Activated T-cell treated with anti-CD3 and anti-CD28 coated beads for 48 hours (primary cell): ENCODE measurements around the gene CEP97.
"Not testable (repeated sequence)": the region's sequence is repeated elsewhere in the genome, so short reads cannot be mapped to it uniquely, and the experiment has no call there.

ENCODE experiments used
- DNase-seq: peaks from one replicate; pipeline ENCODE4 v3.0.0-alpha.2; 2020; ENCODE audit warnings: low read depth

Gene CEP97

GRCh38 chr3:101701696-101702634 is 22.4 kb upstream of the CEP97 start:
- no peak for DNase-seq

DNA sequence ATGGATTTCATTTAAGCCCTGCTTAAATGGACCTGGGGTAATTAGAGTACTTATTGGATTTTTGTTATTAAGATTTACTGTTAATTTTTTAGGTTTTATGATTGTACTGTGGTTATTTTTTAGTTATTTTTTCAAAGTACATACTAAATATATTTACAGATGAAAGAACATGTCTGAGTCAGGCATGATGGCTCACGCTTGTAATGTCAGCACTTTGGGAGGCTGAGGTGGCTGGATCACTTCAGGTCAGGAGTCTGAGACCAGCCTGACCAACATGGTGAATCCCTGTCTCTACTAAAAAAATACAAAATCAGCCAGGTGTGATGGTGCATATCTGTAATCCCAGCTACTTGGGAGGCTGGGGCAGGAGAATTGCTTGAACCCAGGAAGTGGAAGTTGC is 21.7 kb upstream of the CEP97 start:
- DNase-seq: no peak

DNA sequence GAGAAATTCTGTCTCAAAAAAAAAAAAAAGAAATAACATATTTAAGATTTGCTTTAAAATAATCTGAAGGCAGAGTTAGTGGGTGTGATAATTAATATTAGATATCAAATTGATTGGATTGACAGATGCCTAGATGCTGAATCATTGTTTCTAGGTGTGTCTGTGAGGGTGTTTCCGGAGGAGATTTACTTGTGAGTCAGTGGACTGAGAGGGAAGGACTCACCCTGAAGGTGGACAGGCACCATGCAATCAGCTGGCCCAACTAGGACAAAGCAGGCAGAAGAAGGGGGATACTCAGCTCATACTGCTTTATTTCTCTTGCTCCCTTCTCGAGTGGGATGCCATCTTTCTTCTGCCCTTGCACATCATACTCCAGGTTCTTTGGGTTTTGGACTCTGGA is 21.2 kb upstream of the CEP97 start:
- DNase-seq: no peak

DNA sequence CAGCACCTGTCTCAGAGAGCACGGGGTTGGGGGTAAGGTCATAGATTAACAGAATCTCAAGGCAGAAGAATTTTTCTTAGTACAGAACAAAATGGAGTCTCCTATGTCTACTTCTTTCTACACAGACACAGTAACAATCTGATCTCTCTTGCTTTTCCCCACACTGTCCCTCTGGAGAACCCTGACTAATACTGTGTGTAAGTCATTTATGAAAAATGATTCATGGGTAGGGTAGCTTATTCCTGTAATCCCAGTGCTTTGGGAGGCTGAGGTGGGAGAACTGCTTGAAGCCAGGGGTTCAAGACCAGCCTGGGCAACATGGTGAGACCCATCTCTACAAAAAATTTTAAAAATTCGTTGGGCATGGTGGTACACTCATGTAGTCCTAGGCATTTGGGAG is 19.8 kb upstream of the CEP97 start:
- DNase-seq: not testable (repeated sequence)

- DNase-seq: no peak
Measured at GRCh38 chr3:101709126-101709525, 15.3 kb upstream of the CEP97 start.

DNA sequence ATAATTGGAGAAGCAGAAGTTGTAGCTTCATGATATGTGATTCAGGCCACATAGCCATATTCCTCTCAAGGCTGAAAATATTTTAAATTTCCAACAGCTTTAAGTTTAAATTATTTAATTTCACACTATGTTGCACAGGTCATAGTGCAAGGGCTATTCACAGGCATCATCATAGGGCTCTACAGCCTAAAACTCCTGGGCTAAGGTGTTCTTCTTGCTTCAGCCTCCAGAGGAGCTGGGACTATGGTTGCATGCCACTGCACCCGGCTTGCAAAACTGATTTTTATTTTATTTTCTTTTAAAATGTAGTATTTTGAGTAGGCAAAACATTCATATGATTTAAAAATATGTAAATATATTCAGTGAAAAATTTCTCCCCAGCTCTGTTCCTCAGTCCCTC is 6.0 kb upstream of the CEP97 start:
- DNase-seq: no peak

DNA sequence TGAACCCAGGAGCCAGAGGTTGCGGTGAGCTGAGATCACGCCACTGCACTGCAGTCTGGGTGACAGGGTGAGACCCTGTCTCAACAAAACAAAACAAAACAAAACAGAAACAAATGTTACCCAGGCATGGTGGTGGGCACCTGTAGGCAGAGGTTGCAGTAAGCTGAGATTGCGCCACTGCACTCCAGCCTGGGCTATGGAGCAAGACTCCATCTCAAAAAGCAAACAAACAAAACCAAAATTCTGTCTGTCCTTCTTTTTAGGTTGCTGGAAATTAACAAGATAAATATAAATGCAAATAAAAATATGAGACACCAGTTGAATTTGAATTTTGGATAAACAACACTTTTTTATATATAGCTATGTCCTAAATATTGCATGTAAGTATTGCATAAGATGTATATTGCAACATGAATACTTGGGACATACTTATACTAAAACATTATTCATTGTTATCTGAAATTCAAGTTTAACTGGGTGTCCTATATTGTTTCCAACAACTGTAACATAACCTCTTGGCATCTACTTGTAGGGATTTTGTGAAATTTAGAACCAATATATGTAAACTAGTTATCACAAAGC is 4.7 kb upstream of the CEP97 start:
- DNase-seq: no peak

DNA sequence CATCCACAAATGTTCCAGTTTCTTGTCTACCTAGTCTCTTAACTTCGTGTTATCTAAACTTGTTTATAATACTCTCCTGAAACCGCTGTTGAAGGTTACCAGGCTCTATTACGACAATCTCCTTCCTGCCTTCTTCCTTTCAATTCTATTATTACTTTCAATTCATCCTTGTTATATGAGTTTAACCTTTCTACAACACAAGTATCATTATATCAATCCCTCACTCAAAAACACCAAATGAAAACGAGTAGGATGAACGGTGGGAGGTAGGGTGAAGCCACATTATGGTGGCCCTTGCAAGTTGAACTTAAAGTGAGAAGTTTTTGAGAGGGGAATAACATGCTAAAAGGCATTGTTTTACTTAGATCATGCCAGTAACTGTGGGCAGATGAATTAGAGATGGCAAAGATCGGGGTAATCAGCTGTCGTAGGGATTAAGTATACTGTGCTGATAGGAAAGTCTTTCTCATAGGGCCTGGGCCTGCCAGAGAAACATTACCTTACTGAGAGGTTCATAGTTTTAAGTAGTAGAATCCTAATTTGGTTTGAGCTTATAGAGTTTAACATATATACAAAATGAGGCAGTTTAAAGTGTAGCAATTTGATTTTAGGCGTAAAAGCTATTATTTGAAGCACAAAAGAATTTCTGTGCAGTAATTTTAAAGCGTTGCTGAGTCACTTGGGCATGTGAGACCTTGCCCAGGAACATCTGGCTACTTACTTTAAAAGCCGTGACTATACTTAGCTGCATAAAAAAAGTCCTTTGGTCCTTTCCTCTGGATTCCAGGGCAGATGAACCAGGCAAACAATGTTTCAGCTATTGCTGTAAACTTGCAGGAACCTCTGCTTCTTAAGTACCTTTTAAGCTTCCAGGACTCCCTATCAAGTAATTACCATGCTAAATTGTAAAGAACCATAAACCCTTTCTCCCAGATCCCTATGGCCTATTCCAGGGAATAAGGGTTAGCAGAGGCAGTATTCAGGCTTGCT is 3.3 kb upstream of the CEP97 start:
- DNase-seq: no peak

GRCh38 chr3:101722394-101723173 is 1.8 kb upstream of the CEP97 start:
- no peak for DNase-seq

- DNase-seq: peak; percentile 11
Measured at GRCh38 chr3:101725194-101725889, 928 bp downstream of the CEP97 start.

DNA sequence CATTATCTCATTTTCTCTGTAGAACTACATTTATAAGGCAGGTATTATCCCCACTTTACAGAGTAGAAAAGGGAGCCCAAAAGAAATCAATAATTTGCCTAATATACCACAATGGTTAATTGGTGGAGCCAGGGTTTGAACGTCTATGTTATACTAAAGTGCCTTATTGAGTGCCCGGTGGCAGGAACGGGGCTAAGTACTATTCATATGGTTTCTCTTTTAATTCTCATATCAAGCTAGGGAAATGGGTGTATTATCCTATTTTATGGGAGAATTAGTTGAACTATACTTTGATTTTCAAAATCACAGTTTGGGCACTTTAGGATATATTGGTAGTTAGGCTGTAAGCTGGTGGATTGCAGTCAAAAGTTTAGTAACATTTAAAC is 1.5 kb downstream of the CEP97 start:
- no peak for DNase-seq

DNA sequence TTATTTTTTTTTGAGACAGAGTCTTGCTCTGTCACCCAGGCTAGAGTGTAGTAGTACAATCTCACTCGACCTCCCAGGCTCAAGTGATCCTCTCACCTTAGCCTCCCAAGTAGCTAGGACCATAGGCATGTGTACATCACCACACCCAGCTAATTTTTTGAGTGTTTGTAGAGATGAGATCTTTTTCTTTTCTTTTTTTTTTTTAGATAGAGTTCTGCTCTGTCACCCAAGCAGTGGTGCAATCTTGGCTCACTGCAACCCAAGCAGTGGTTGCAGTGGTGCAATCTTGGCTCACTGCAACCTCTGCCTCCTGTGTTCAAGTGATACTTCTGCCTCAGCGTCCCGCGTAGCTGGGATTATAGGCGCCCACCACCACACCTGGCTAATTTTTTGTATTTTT is 5.2 kb downstream of the CEP97 start:
- DNase-seq: no peak

DNA sequence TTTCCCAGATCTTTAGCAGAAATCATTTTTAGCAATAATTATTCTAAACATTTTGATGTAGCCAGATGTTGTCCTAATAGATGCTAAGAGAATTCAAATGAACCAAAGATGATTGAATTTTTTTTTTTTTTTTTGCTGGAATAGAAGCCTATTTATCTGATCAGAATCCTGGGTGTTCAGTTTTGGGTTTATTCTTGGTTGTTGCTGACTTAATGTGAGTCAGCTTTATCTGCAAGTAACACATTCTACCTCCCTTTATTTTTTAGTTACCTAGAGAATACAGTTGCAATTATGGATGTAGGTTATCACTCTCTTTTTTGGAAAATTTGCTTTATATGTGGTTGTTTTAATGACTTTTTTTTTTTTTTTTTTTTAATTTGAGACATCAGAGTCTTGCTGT is 6.4 kb downstream of the CEP97 start:
- DNase-seq: no peak

DNA sequence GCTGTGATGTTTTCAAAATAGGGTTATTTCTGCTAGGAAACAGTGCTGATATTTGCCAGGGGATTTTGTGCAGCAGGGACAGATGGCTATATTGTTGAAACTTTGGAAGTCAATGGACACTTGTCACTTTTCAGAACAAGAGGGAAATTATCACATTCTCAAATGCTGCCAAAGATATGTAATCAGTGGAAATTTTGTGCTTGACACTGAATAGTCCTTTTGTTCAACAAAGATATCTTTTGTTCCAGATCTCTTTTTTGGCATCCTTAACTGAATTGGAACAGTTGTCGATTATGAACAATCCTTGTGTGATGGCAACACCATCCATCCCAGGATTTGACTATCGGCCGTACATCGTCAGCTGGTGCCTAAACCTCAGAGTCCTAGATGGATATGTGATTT is 7.8 kb downstream of the CEP97 start:
- no peak for DNase-seq

- DNase-seq: no peak
Measured at GRCh38 chr3:101735833-101736232, 11.4 kb downstream of the CEP97 start.

GRCh38 chr3:101741914-101742313 is 17.5 kb downstream of the CEP97 start:
- not testable (repeated sequence) for DNase-seq

- no peak for DNase-seq
Measured at GRCh38 chr3:101744811-101745210, 20.4 kb downstream of the CEP97 start.

- not testable (repeated sequence) for DNase-seq
Measured at GRCh38 chr3:101745934-101746333, 21.5 kb downstream of the CEP97 start.

- DNase-seq: not testable (repeated sequence)
Measured at GRCh38 chr3:101753386-101754113, 29.1 kb downstream of the CEP97 start.

DNA sequence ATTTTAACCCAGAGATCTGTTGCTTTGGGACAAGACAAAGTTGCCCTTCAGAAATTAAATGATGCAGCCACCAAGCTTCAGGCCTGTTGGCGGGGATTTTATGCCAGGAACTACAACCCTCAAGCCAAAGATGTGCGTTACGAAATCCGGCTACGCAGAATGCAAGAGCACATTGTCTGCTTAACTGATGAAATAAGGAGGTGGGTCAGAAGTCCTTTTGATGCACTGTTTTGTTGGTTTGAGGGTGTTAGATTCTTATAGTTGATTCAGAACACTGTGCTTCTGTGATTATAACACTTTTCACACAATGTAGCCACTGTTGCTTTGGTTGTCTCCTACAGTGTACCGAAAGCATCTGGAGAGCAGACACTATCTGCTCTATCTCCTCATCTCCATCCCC is 33.8 kb downstream of the CEP97 start:
- DNase-seq: no peak
